Upper lobe of left lung (tissue), 6 donors: ENCODE data around the gene PCDHGA7. TPM values are rescaled to one million over a fixed set of nuclear protein-coding genes. Genes with fewer than 3 reads are reported as not detected.

Source experiments
- ATAC-seq, 2 donors: fragments of 200-7000 bp; cut with Tn5 transposase; one replicate each; pipeline ENCODE4 v1.9.1; 2022; ENCODE audit warnings: mild to moderate bottlenecking in 2 of 2, moderate library complexity in 2 of 2; ENCODE audit not compliant: low FRiP score in 2 of 2
- DNase-seq, 2 donors: peaks; one replicate each; pipeline ENCODE4 v3.0.0-alpha.2; 2019 to 2020
- H3K27ac ChIP-seq, 4 donors: fragments of 200-600 bp; sonication (generic); one replicate each; pipeline ENCODE4 v1.5.1; 2016 to 2019
- H3K27me3 ChIP-seq, 4 donors: fragments of 200-600 bp; sonication (generic); one replicate each; pipeline ENCODE4 v1.5.1; 2017 to 2019
- H3K36me3 ChIP-seq, 4 donors: fragments of 200-600 bp; sonication (generic); one replicate each; pipeline ENCODE4 v1.5.1; 2016 to 2019
- H3K4me1 ChIP-seq, 4 donors: fragments of 200-600 bp; sonication (generic); one replicate each; pipeline ENCODE4 v1.5.1; 2018 to 2019
- H3K4me3 ChIP-seq, 4 donors: fragments of 200-600 bp; sonication (generic); one replicate each; pipeline ENCODE4 v1.5.1; 2017 to 2019; ENCODE audit warnings: mild to moderate bottlenecking in 2 of 4, moderate library complexity in 1 of 4
- H3K9me3 ChIP-seq, 4 donors: fragments of 200-600 bp; sonication (generic); one replicate each; pipeline ENCODE4 v1.5.1; 2018 to 2019
- CTCF ChIP-seq, 6 experiments: fragments of 450-650 bp in 4 of 6; fragments of 200-600 bp in 2 of 6; sonication (generic) in 2 of 6; IDR thresholded peaks; one replicate each; pipeline ENCODE4 v1.5.1; 2016 to 2019; ENCODE audit warnings: antibody characterized with exemption in 6 of 6
- EP300 ChIP-seq, 4 donors: sonication (generic); formaldehyde crosslinking; IDR thresholded peaks; one replicate each; pipeline ENCODE4 v1.5.1; 2017; ENCODE audit warnings: antibody characterized with exemption in 4 of 4, control low read depth in 2 of 4
- POLR2A ChIP-seq, 4 donors: fragments of 450-650 bp; IDR thresholded peaks; one replicate each; pipeline ENCODE4 v1.5.1; 2016 to 2017; ENCODE audit warnings: antibody characterized with exemption in 4 of 4, mild to moderate bottlenecking in 2 of 4
- POLR2AphosphoS5 ChIP-seq, 2 donors: sonication (generic); formaldehyde crosslinking; IDR thresholded peaks; one replicate each; pipeline ENCODE4 v1.5.1; 2017; ENCODE audit warnings: antibody characterized with exemption in 2 of 2
- WGBS, 2 donors: methylation state at CpG; one replicate each; pipeline ENCODE4 v1.1.5; 2017 to 2018; 5-methylcytosine and 5-hydroxymethylcytosine counted together
- total RNA-seq, 6 donors: library from RNA; depleted of rRNA in 4 of 6; stranded (reverse); fragments of >200 nt in 4 of 6; gene quantifications; one replicate each; pipeline versions ENCODE4 v1.1.0 to v1.2.1, GENCODE V29; 2016 to 2021
- donor health status: DM: no; HTN: no; CAD: no; lungs with moderate emphysema.
- donor health status: DM: no; HTN: yes; CAD: no; lungs with severe emphysema.

The PCDHGA7 gene
- total RNA-seq, 6 donors from 2014 or later = 1.2 to 13.6 (median 2.7) TPM

GRCh38 chr5:141434006-141434405 lies 51.5 kb downstream of the PCDHGA7 start:
- Histone ChIP-seq H3K4me1 (peaks cover 0 to 11% (median 2%) of the 10 kb centered on the region in 4 donors), H3K36me3 (no peaks in the 10 kb centered on the region), H3K27me3 (no peaks in the 10 kb centered on the region), H3K27ac (no peak overlapping the region), H3K9me3 (peaks cover 42 to 76% (median 53%) of the 10 kb centered on the region in 4 donors), H3K4me3 (no peak overlapping the region)
- no peak for DNase-seq
- ATAC-seq = no peak
- TF ChIP-seq EP300 (IDR thresholded peaks at IDR 0.05) = no peak
- TF ChIP-seq POLR2AphosphoS5 (IDR thresholded peaks at IDR 0.05) = no peak
- TF ChIP-seq CTCF (IDR thresholded peaks at IDR 0.05) = no peak
- no peak for TF ChIP-seq POLR2A (IDR thresholded peaks at IDR 0.05)
- WGBS, 2 donors = 81 to 88% methylated on average over 2 of the region's 2 CpGs

Other genes starting within 250 kb of the PCDHGA7 start
- gene PCDHB5, start 247.5 kb upstream of the PCDHGA7 start, total RNA-seq = 10 to 100 TPM in 1 of 6 donors, 1 to 10 TPM in 5; 1.8 to 22.4 (median 2.2) TPM
- 1 to 10 TPM in 1 of 6 donors, under 1 TPM in 4, not detected in 1; 0.46 to 1.0 (median 0.77) TPM for gene PCDHB6, start 232.7 kb upstream of the PCDHGA7 start, total RNA-seq
- gene PCDHB7, start 210.1 kb upstream of the PCDHGA7 start, total RNA-seq = 1 to 10 TPM in 5 of 6 donors, under 1 TPM in 1; 0.30 to 2.9 (median 1.8) TPM
- gene PCDHB8, start 205.0 kb upstream of the PCDHGA7 start, total RNA-seq = 1 to 10 TPM in 1 of 6 donors, under 1 TPM in 3, not detected in 2; 0.83 to 2.1 (median 0.96) TPM
- gene PCDHB16, start 200.4 kb upstream of the PCDHGA7 start, total RNA-seq = 1 to 10 TPM; 1.6 to 4.9 (median 2.1) TPM
- 1 to 10 TPM in 4 of 6 donors, under 1 TPM in 2; 0.63 to 3.1 (median 1.2) TPM for gene PCDHB9, start 195.6 kb upstream of the PCDHGA7 start, total RNA-seq
- 1 to 10 TPM; 1.0 to 2.2 (median 1.6) TPM for gene PCDHB10, start 190.4 kb upstream of the PCDHGA7 start, total RNA-seq
- 1 to 10 TPM in 5 of 6 donors, under 1 TPM in 1; 0.78 to 3.4 (median 1.5) TPM for gene PCDHB11, start 183.1 kb upstream of the PCDHGA7 start, total RNA-seq
- gene PCDHB12, start 174.0 kb upstream of the PCDHGA7 start, total RNA-seq = 1 to 10 TPM in 4 of 6 donors, under 1 TPM in 2; 0.39 to 6.3 (median 1.8) TPM
- gene PCDHB13, start 168.8 kb upstream of the PCDHGA7 start, total RNA-seq = 1 to 10 TPM; 1.2 to 3.1 (median 2.1) TPM
- 1 to 10 TPM; 1.3 to 5.2 (median 2.7) TPM for gene PCDHB14, start 159.4 kb upstream of the PCDHGA7 start, total RNA-seq
- gene PCDHB15, start 137.3 kb upstream of the PCDHGA7 start, total RNA-seq = 1 to 10 TPM; 1.4 to 4.2 (median 2.6) TPM
- gene SLC25A2, start 78.7 kb upstream of the PCDHGA7 start, total RNA-seq = 1 to 10 TPM in 1 of 6 donors, under 1 TPM in 3, not detected in 2; 0.40 to 1.2 (median 0.55) TPM
- 10 to 100 TPM; 35.6 to 74.5 (median 39.8) TPM for gene TAF7, start 62.0 kb upstream of the PCDHGA7 start, total RNA-seq
- gene PCDHGA1, start 52.2 kb upstream of the PCDHGA7 start, total RNA-seq = under 1 TPM in 4 of 6 donors, not detected in 2; 0.15 to 0.51 (median 0.24) TPM
- gene PCDHGA2, start 44.0 kb upstream of the PCDHGA7 start, total RNA-seq = 1 to 10 TPM; 1.6 to 4.3 (median 2.7) TPM
- 1 to 10 TPM in 4 of 6 donors, under 1 TPM in 2; 0.80 to 2.1 (median 1.7) TPM for gene PCDHGA3, start 38.9 kb upstream of the PCDHGA7 start, total RNA-seq
- 1 to 10 TPM in 4 of 6 donors, under 1 TPM in 2; 0.76 to 6.3 (median 1.3) TPM for gene PCDHGB1, start 32.6 kb upstream of the PCDHGA7 start, total RNA-seq
- gene PCDHGA4, start 27.7 kb upstream of the PCDHGA7 start, total RNA-seq = 1 to 10 TPM; 1.7 to 9.4 (median 2.8) TPM
- gene PCDHGB2, start 22.7 kb upstream of the PCDHGA7 start, total RNA-seq = 10 to 100 TPM in 1 of 6 donors, 1 to 10 TPM in 5; 1.7 to 12.6 (median 2.7) TPM
- 1 to 10 TPM in 5 of 6 donors, under 1 TPM in 1; 0.97 to 7.3 (median 2.0) TPM for gene PCDHGA5, start 18.6 kb upstream of the PCDHGA7 start, total RNA-seq
- 1 to 10 TPM; 1.2 to 6.3 (median 2.3) TPM for gene PCDHGB3, start 12.5 kb upstream of the PCDHGA7 start, total RNA-seq
- gene PCDHGA6, start 8.9 kb upstream of the PCDHGA7 start, total RNA-seq = 1 to 10 TPM; 1.7 to 7.3 (median 3.6) TPM
- 1 to 10 TPM; 2.4 to 6.5 (median 2.9) TPM for gene PCDHGB4, start 5.0 kb downstream of the PCDHGA7 start, total RNA-seq
- gene PCDHGA8, start 9.9 kb downstream of the PCDHGA7 start, total RNA-seq = 1 to 10 TPM in 5 of 6 donors, under 1 TPM in 1; 0.66 to 8.4 (median 1.6) TPM
- gene PCDHGB5, start 15.2 kb downstream of the PCDHGA7 start, total RNA-seq = 10 to 100 TPM in 1 of 6 donors, 1 to 10 TPM in 5; 6.2 to 11.8 (median 8.3) TPM
- gene PCDHGA9, start 20.0 kb downstream of the PCDHGA7 start, total RNA-seq = 1 to 10 TPM; 2.4 to 8.4 (median 4.5) TPM
- 1 to 10 TPM; 3.2 to 7.4 (median 6.3) TPM for gene PCDHGB6, start 25.3 kb downstream of the PCDHGA7 start, total RNA-seq
- gene PCDHGA10, start 30.2 kb downstream of the PCDHGA7 start, total RNA-seq = 10 to 100 TPM in 1 of 6 donors, 1 to 10 TPM in 5; 3.0 to 19.9 (median 4.3) TPM
- 10 to 100 TPM in 4 of 6 donors, 1 to 10 TPM in 2; 7.0 to 22.5 (median 12.7) TPM for gene PCDHGB7, start 34.9 kb downstream of the PCDHGA7 start, total RNA-seq
- 10 to 100 TPM in 1 of 6 donors, 1 to 10 TPM in 5; 2.0 to 16.8 (median 2.3) TPM for gene PCDHGA11, start 38.3 kb downstream of the PCDHGA7 start, total RNA-seq
- 10 to 100 TPM in 1 of 6 donors, 1 to 10 TPM in 5; 4.3 to 19.9 (median 5.7) TPM for gene PCDHGA12, start 47.8 kb downstream of the PCDHGA7 start, total RNA-seq
- 100 to 1,000 TPM in 1 of 6 donors, 10 to 100 TPM in 5; 26.4 to 116 (median 50.1) TPM for gene PCDHGC3, start 93.2 kb downstream of the PCDHGA7 start, total RNA-seq
- 10 to 100 TPM in 1 of 6 donors, 1 to 10 TPM in 4, under 1 TPM in 1; 0.69 to 24.7 (median 1.8) TPM for gene PCDHGC4, start 102.3 kb downstream of the PCDHGA7 start, total RNA-seq
- 10 to 100 TPM in 1 of 6 donors, 1 to 10 TPM in 3, under 1 TPM in 2; 0.61 to 11.5 (median 1.4) TPM for gene PCDHGC5, start 106.3 kb downstream of the PCDHGA7 start, total RNA-seq
- gene DIAPH1, start 236.3 kb downstream of the PCDHGA7 start, total RNA-seq = 100 to 1,000 TPM in 5 of 6 donors, 10 to 100 TPM in 1; 96.4 to 175 (median 133) TPM